ENCODE results near the gene NEU2. TPM values are rescaled to one million over a fixed set of nuclear protein-coding genes. Genes with fewer than 3 reads are reported as not detected.
"Not testable (repeated sequence)": the region's sequence is repeated elsewhere in the genome, so short reads cannot be mapped to it uniquely, and the experiment has no call there.

The NEU2 gene
- total RNA-seq, 1 donor from 2014 or later, result not detected

DNA sequence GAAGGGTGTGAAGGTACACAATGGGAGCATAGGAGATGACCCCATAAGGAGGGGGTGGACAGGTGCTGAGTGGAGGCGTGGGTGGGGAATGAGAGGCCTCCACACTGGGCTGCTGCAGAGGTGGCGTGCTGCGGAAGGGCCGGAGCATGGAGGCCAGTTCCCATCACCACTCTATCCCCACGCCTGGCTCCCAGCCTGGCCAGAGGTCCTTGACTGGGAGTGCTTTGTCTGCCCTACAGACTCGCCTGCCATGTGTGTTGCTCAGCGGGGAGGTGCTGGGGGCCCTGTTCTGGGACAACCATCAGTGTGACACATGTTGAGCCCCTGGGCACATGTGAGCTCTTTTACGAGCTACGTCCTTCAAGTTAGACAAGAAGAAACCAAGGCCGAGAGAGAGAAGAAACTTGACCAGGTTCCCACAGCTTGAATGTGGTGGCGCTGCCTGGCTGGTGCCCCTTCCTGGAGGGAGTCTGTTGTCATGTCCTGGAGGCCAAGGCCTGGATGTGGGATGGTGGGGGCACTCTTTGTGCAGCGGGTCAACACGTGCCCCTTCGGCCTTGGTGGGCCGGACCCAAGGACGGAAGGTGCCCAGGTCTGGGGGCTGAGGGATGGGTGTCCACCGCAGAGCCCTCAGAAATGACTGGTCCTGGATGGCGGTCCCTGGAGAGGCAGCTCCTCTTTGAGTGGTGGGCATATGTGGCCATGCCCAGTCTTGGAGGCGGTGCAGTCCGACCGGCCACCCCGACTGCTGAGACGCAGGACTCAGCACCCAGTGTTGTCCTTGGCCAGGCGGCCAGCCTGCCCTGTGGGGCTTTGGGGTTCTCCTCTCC lies 26.5 kb downstream of the NEU2 start:
- no peak for DNase-seq

GRCh38 chr2:233059547-233059796 lies 27.0 kb downstream of the NEU2 start:
- no peak for DNase-seq

DNA sequence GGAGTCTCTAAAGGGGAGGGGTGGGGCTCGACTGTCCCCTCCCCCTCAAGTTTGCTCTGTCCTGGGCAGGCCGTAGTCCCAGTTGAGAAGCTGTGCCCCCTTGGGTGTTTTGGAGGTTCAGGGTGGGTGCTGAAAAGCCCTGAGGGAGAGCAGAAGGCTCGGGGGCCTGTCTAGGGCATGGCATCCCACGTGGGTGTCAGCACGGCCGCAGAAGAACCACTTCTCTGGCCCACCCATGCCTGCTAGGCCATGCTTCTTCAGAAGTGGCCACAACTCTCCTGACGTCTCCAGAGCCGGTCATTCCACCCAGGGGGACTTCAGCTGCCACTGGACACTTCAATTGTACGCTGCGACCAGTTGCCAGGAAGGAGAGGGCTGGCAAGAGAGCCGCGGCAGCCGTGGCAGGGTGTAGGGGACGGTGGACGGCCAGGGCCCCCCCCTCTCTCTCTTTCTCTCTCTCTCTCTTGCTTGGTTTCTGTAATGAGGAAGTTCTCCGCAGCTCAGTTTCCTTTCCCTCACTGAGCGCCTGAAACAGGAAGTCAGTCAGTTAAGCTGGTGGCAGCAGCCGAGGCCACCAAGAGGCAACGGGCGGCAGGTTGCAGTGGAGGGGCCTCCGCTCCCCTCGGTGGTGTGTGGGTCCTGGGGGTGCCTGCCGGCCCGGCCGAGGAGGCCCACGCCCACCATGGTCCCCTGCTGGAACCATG lies 27.5 kb downstream of the NEU2 start, which contains the start of gene INPP5D:
TSS of gene INPP5D (plus strand) at position 546 of the 704 bp plus-strand sequence. CDS start at position 683, 137 bp downstream.
- no peak for DNase-seq

GRCh38 chr2:233060501-233060979 lies 28.1 kb downstream of the NEU2 start:
- no peak for DNase-seq

DNA sequence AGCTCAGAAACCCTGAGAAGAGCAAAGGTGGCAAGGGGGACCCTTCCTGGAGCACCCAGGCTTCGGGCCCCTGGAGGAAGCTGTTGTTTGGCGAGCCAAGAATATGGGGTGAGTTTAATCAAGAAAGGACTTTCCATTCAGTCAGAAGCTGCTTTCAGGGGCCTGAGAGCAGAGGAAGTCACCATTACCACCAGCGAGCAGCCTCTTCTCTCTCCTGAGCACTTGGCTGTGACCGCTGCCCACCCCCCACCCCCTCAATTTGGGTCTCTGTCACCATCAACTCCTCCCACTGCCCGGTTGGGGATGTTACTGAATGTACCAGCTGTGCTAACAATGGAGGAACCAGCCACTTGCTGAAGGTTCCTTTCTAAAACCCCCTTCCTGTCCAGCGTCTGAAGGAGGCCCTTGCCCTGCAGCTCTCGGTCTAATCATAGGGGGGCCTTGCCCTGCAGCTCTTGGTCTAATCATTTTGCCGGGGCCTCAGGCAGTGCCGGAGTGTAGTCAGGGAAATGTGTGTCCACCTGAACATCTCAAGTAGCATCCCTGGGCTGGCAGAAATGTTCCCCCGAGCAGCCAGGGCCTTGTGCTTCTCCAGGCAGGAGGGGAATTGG lies 28.6 kb downstream of the NEU2 start:
- no peak for DNase-seq

DNA sequence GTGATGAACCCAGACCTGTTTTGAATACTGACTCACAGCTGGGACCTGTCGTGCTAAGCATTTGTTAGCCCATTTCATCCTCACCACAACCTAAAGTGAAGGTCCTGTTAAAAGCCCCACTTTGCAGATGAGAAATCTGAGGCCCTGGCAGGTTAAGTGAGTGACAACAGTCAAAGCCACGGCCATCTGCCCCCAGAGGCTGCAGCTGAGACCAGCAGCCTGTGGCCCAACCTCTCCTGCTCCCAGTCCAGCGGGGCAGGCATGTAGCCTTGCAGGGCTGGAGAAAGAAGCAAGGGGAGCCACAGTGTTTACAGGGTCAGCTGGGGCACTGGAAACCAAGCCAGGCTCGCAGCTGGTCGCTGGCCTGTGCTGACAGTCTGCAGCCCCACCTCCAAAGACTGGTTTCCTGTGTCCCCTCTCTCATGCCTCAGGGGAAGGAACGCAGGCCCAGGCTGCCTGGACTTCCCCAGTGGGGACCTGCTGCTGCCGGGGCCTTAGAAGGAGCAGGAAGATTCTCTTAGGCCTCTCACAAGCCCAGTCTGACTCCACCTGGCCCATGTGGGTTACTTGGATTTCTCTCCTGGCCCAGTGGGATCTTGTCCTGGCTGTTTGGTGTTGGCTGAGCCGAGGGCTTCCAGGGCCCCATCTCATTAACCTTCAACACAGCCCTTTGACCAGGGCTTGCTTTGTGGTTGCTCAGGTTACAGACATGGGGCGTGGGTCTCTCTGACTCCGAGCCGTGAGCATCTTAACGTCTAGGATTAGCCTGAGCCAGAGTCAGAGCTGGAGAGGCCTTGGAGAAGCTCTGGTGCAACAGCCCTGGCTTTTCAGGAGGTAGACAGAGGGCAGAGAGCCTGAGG lies 29.3 kb downstream of the NEU2 start:
- no peak for DNase-seq

GRCh38 chr2:233062451-233062850 lies 30.0 kb downstream of the NEU2 start:
- DNase-seq, result no peak

DNA sequence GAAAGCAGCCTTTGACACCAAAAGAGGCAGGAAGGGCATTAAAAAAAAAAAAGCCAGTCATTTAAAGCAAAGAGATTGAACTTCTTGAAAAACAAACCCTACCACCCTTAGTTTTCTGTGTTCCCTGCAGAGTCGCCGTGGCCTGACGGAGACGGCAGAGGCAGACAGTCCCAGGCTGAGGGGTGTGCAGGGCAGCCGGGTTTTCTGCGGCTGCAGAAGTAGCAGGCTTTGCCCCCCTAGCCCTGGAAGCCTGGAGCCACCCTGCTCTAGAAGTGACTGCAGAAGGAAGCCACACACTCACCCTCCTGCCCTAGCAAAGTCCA lies 30.4 kb downstream of the NEU2 start:
- DNase-seq, result no peak

DNA sequence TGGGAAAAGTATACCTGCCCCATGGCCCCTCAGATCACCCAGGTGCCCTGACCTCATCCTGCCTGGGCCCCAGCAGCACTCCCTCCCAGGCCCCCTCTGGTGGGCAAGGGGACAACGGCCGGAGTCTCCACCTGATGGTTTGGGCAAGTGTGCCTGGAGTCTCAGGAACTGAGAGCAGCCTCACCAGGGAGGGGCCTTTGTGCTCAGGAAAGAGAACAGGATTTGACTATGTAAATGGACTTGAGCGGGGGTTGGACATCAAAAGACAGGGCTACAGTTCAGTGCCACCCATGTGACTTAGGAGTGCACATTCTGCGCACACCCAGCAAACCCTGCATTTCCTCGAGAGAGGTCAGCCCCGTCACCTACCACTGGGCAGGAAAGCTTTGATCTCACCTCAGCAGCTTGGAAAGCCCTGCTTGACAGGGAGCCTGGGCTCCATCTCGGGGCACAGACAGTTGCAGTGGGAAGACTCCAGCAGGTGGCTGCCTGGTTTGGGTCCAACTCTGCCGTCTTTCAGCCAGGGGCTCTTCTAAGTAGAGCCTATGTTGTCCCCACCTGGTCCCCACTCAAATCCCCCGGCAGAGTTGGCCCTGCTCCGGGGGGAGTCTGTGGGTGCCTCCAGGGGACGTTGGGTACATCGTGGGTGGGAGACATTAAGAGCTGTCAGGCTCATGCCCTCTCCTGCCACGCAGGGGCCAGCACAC lies 30.9 kb downstream of the NEU2 start:
- DNase-seq, result no peak

DNA sequence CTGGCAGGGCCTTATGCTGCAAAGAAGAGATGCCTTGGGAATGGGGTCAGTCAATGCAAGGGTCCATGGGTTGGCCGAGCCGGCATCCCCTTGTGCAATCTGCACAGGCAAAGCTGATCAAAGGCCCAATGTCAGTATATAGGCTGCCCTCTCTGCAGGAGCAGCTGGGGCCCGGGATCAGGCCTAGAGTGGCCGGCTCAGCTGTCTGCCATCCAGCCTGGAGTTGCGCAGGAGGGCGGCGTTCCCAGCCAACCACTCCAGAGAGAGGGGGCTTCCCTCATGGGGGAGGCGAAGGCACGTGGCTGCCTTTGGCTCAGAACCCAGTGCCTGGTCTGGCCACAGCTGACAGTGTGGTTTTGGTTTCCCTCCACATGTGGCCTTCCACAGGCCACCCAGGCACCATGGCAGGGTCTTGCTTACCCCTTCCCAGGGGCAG lies 31.5 kb downstream of the NEU2 start:
- DNase-seq, result no peak

- no peak for DNase-seq
Observed at GRCh38 chr2:233064530-233065199, 32.2 kb downstream of the NEU2 start.

DNA sequence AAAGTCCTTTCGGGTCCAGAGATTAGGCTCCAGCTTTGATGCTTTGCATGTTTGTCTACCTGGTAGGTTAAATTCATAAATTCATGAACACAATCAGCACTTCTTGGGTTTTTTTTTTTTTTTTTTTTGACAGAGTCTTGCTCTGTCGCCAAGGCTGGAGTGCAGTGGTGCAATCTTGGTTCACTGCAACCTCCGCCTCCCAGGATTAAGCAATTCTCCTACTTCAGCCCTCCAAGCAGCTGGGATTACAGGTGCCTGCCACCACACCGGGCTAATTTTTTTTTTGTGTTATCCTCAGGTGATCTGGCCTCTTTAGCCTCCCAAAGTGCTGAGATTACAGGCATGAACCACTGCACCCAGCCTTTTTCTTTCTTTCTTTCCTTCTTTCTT lies 32.7 kb downstream of the NEU2 start:
- not testable (repeated sequence) for DNase-seq

DNA sequence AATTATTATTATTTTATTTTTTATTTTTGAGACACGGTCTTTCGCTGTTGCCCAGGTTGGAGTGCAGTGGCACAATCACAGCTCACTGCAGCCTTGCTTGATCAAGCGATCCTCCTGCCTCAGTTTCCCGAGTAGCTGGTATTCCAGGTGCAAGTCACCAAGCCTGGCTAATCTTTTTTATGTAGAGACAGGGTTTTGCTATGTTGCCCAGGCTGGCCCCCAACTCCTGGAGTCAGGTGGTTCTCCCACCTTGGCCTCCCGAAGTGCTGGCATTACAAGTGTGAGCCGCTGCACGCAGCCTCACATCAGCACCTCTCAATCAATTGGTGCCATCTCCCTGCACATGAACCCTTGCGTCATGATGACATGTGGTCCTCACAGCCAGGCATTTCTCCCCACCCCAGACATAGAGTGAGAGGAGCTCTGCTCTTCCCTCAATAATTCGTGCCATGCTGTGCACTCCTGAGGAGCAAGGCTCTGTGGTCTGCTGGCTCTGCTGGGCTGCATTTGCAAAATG lies 33.5 kb downstream of the NEU2 start:
- no peak for DNase-seq

DNA sequence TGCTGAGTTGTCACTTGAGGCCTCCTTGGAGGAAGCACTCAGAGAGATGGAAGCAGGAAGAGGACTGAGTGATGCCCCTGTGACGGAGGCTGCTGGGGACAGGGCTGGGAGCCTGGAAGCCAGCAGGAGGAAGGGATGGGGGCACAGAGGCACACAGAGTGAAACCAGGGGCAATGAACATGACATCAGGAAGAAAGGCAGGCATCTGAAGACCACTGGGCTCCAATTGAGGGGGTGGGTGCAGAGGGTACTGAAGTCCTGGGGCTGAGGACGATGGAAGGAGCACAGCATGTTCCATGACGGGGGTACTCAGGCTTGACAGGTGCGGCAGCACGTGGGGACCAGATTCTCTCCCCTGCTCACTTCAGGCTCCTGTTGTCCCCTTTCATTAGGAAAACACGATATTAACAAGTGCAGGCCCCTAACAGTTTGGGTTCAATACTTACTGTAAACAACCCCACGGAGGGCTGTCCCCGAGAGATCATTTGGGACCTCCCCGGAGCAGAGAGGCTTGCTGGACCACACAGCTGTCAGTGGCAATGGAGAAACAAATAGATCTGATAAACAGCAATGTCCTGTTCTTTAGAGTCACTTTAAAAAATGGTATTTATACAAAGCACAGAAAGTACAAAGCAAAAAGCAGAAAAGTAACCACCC lies 36.4 kb downstream of the NEU2 start:
- DNase-seq, result no peak

DNA sequence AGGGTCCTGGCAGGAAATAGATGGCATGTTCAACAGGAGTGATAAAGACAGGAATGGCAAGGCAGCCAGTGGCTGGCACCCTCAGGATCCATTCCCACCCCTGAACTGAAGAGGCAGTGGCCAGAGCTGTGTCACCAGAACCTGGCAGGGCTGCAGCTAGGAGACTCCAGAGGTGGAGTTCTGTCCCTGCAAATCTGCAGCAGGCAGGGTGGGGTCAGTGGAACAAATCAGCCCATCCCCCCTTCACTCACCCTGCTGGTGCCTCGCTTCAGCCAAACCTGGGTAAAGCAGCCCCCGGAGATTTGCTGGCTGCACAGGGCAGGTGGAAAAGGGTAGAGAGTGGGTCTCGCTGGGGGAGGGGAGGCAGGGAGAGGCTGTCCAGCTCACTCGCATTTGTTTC lies 40.4 kb downstream of the NEU2 start:
- DNase-seq, result no peak

DNA sequence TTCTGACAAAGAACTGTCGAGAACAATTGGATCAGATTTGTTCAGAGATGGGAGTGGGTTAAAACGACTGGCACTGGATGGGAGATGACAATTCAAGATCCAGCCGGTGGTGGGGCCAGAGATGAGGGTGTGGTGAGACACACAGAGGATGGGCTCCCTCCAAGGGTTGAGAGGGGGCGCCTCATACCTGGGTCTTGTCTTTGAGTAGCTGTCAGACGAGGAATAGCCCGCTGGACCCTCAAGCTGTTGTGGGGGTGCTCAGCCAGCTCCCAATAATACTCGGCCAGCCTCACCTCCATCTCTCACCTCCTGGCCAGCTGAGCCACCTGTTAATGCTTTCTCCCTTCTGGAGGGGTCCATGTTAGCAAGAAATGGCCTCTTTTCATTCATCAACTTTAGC lies 41.6 kb downstream of the NEU2 start:
- no peak for DNase-seq

- no peak for DNase-seq
Observed at GRCh38 chr2:233075141-233075965, 42.9 kb downstream of the NEU2 start.

- no peak for DNase-seq
Observed at GRCh38 chr2:233075966-233076339, 43.5 kb downstream of the NEU2 start.

GRCh38 chr2:233076749-233077148 lies 44.3 kb downstream of the NEU2 start:
- DNase-seq, result no peak

- DNase-seq, result no peak
Observed at GRCh38 chr2:233079473-233079877, 47.0 kb downstream of the NEU2 start.

Data from occipital lobe (tissue), 2 donors.